ENCODE results near the gene GPR63. TPM values are rescaled to one million over a fixed set of nuclear protein-coding genes. Genes with fewer than 3 reads are reported as not detected.

Gene GPR63, protein sequence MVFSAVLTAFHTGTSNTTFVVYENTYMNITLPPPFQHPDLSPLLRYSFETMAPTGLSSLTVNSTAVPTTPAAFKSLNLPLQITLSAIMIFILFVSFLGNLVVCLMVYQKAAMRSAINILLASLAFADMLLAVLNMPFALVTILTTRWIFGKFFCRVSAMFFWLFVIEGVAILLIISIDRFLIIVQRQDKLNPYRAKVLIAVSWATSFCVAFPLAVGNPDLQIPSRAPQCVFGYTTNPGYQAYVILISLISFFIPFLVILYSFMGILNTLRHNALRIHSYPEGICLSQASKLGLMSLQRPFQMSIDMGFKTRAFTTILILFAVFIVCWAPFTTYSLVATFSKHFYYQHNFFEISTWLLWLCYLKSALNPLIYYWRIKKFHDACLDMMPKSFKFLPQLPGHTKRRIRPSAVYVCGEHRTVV
- total RNA-seq: 0.28 and 0.38 TPM in 2 replicates

DNA sequence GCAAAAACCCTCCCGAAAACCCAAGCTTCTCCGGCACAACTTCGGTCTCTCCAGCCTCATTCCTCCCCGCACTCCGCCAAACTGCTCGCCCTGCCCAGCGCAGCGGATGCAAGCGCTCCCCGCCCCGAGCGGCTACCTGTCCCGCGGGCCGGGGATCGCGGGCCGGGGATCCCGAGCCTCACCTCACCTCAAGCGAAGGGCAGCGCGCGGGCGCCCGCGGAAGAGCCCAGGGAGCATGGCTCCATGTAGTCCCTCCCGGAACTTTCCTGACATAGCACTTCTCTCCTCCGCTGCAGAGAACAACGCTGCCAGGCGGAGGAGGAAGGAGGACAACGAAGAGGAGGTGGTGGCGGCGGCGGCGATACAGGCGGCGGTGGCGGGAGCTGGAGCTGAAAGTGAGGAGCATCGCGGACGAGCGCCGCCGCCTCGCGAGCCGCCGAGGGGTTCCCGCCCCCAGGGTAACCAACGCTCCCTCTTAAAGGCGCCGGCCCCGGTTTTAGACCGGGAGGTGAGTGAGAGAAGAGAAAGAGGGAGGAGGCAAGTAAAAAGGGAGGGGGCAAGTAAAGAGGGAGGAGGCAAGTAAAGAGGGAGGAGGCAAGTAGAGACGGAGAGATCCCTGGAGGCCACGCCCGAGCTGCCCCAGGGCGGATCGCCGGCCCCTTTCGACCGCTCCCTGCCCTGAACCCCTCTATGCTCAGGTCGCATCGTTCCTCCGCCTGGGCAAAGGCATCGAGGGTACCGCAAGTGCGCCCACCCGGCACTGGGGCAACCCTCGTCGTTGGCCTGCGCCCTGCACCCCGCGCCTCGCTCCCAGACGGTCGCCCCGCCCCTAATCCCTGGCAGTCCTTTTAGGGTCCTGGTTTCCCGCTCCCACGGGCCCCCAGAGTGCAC is at the start of gene GPR63:
GPR63 (minus strand) TSS at position 397 of the 891 bp plus-strand sequence. CDS start 37,746 bp downstream, outside the sequence.

Other genes starting within 250 kb of the GPR63 start
- 7.0 and 11.7 TPM in 2 replicates for gene NDUFAF4, start 60.4 kb upstream of the GPR63 start, total RNA-seq
- not detected in 2 replicates for gene KLHL32, start 87.3 kb upstream of the GPR63 start, total RNA-seq

All from regular cardiac myocyte (primary cell).